Measurements from ENCODE around the gene MYLK3.
A peak's percentile ranks its signal among the peaks of the same experiment; 100 is the strongest.

The MYLK3 gene

GRCh38 chr16:46700048-46700447 lies 48.1 kb downstream of the MYLK3 start:
- TF ChIP-seq TAF1 (IDR thresholded peaks at IDR 0.05; ENCODE audit: borderline replicate concordance, low read depth, low read length) (no peak), POLR2AphosphoS5 (IDR thresholded peaks at IDR 0.05; ENCODE audit: low read depth, low read length) (no peak), POLR2A (IDR thresholded peaks at IDR 0.05; ENCODE audit: low read depth, low read length) (no peak)
- FAIRE-seq = no peak

GRCh38 chr16:46696957-46697356 lies 51.2 kb downstream of the MYLK3 start:
- FAIRE-seq (no peak), DNase-seq (ENCODE audit: insufficient read length) (no peak)
- TF ChIP-seq TAF1 (IDR thresholded peaks at IDR 0.05; ENCODE audit: borderline replicate concordance, low read depth, low read length) = no peak
- TF ChIP-seq POLR2AphosphoS5 (IDR thresholded peaks at IDR 0.05; ENCODE audit: low read depth, low read length) = no peak
- TF ChIP-seq POLR2A (IDR thresholded peaks at IDR 0.05; ENCODE audit: low read depth, low read length) = no peak

More at GRCh38 chr16:46700048-46700447, 48.1 kb downstream of the MYLK3 start:
- no peak for DNase-seq (ENCODE audit: insufficient read length)

- FAIRE-seq (no peak), DNase-seq (ENCODE audit: insufficient read length) (no peak)
- TF ChIP-seq TAF1 (IDR thresholded peaks at IDR 0.05; ENCODE audit: borderline replicate concordance, low read depth, low read length) (no peak), POLR2A (IDR thresholded peaks at IDR 0.05; ENCODE audit: low read depth, low read length) (no peak), POLR2AphosphoS5 (IDR thresholded peaks at IDR 0.05; ENCODE audit: low read depth, low read length) (no peak)
These were observed 52.2 kb downstream of the MYLK3 start for GRCh38 chr16:46695937-46696336.

- TF ChIP-seq POLR2AphosphoS5 (IDR thresholded peaks at IDR 0.05; ENCODE audit: low read depth, low read length) (no peak), TAF1 (IDR thresholded peaks at IDR 0.05; ENCODE audit: borderline replicate concordance, low read depth, low read length) (no peak), POLR2A (IDR thresholded peaks at IDR 0.05; ENCODE audit: low read depth, low read length) (no peak)
- no peak for FAIRE-seq
- DNase-seq (ENCODE audit: insufficient read length) = no peak
These were observed 54.5 kb downstream of the MYLK3 start for GRCh38 chr16:46693598-46693997.

GRCh38 chr16:46691726-46692125 lies 56.4 kb downstream of the MYLK3 start:
- no peak for TF ChIP-seq POLR2A (IDR thresholded peaks at IDR 0.05; ENCODE audit: low read depth, low read length)
- TF ChIP-seq POLR2AphosphoS5 (IDR thresholded peaks at IDR 0.05; ENCODE audit: low read depth, low read length) = no peak
- TF ChIP-seq TAF1 (IDR thresholded peaks at IDR 0.05; ENCODE audit: borderline replicate concordance, low read depth, low read length) = no peak
- DNase-seq (ENCODE audit: insufficient read length) = no peak
- FAIRE-seq = no peak

GRCh38 chr16:46690281-46691178 lies 57.6 kb downstream of the MYLK3 start:
- FAIRE-seq (no peak), DNase-seq (ENCODE audit: insufficient read length) (no peak)
- TF ChIP-seq TAF1 (IDR thresholded peaks at IDR 0.05; ENCODE audit: borderline replicate concordance, low read depth, low read length) = no peak
- TF ChIP-seq POLR2A (IDR thresholded peaks at IDR 0.05; ENCODE audit: low read depth, low read length) = no peak; the same call in 1 of the 2 replicates
- no peak for TF ChIP-seq POLR2AphosphoS5 (IDR thresholded peaks at IDR 0.05; ENCODE audit: low read depth, low read length)

- peak; percentile 63; the same call in 1 of the 2 replicates for TF ChIP-seq POLR2AphosphoS5 (IDR thresholded peaks at IDR 0.05; ENCODE audit: low read depth, low read length)
- 0 out of 2 replicates have a peak, but pooled peaks have one; percentile 48 for TF ChIP-seq TAF1 (IDR thresholded peaks at IDR 0.05; ENCODE audit: borderline replicate concordance, low read depth, low read length)
- peak; percentile 80 for TF ChIP-seq POLR2A (IDR thresholded peaks at IDR 0.05; ENCODE audit: low read depth, low read length)
- DNase-seq (ENCODE audit: insufficient read length) = peak; percentile 65
- FAIRE-seq = peak; percentile 73
These were observed 58.5 kb downstream of the MYLK3 start, which contains the start of gene ORC6 for GRCh38 chr16:46689365-46690280. TSS of gene ORC6 (plus strand) at chr16:46689659. CDS start at chr16:46689706, 47 bp downstream.

GRCh38 chr16:46688654-46689364 lies 59.3 kb downstream of the MYLK3 start, which contains the start of gene VPS35:
TSS of gene VPS35 (minus strand) at chr16:46689178. CDS start at chr16:46689133, 45 bp downstream.
- TF ChIP-seq POLR2AphosphoS5 (IDR thresholded peaks at IDR 0.05; ENCODE audit: low read depth, low read length) (0 out of 2 replicates have a peak, but pooled peaks have one; percentile 28), TAF1 (IDR thresholded peaks at IDR 0.05; ENCODE audit: borderline replicate concordance, low read depth, low read length) (0 out of 2 replicates have a peak, but pooled peaks have one; percentile 10), POLR2A (IDR thresholded peaks at IDR 0.05; ENCODE audit: low read depth, low read length) (peak; percentile 26; the same call in 1 of the 2 replicates)
- peak; percentile 78 for DNase-seq (ENCODE audit: insufficient read length)
- FAIRE-seq = peak; percentile 94

- DNase-seq (ENCODE audit: insufficient read length) = peak; percentile 27
- FAIRE-seq = no peak
- TF ChIP-seq POLR2AphosphoS5 (IDR thresholded peaks at IDR 0.05; ENCODE audit: low read depth, low read length) = no peak
- TF ChIP-seq TAF1 (IDR thresholded peaks at IDR 0.05; ENCODE audit: borderline replicate concordance, low read depth, low read length) = no peak
- no peak for TF ChIP-seq POLR2A (IDR thresholded peaks at IDR 0.05; ENCODE audit: low read depth, low read length)
These were observed 60.0 kb downstream of the MYLK3 start for GRCh38 chr16:46688101-46688653.

GRCh38 chr16:46687486-46687885 lies 60.7 kb downstream of the MYLK3 start:
- DNase-seq (ENCODE audit: insufficient read length) (no peak), FAIRE-seq (no peak)
- no peak for TF ChIP-seq TAF1 (IDR thresholded peaks at IDR 0.05; ENCODE audit: borderline replicate concordance, low read depth, low read length)
- no peak for TF ChIP-seq POLR2AphosphoS5 (IDR thresholded peaks at IDR 0.05; ENCODE audit: low read depth, low read length)
